ENCODE data around the gene ARID2. TPM values are rescaled to one million over a fixed set of nuclear protein-coding genes. Genes with fewer than 3 reads are reported as not detected.

Gene ARID2
- total and polyA plus RNA-seq, 10 of the 15 experiments (the other 5 are each of a cell fraction or from before 2014, with no cell fraction given) = 9.2 to 29.8 (median 20.3) TPM

- Histone ChIP-seq H3K9ac (ENCODE audit: control insufficient read depth, insufficient read depth, low read length) (no peak overlapping the region), H3K27me3 (replicated peaks in 1 of 2; ENCODE audit: control insufficient read depth in 2 of 2, insufficient read depth in 2 of 2, low read length in 1 of 2) (no peaks in the 10 kb centered on the region), H3K4me1 (ENCODE audit: control insufficient read depth, insufficient read depth, low read length) (no peaks in the 10 kb centered on the region), H3K27ac (ENCODE audit: control insufficient read depth, insufficient read depth) (no peak overlapping the region), H3K9me3 (replicated peaks; ENCODE audit: control insufficient read depth, insufficient read depth, low read length) (peaks cover 7% of the 10 kb centered on the region; the same call in 2 of the 3 replicates), H3K4me3 (no peak overlapping the region), H3K4me2 (ENCODE audit: control insufficient read depth, insufficient read depth) (no peak overlapping the region), H3K36me3 (ENCODE audit: control insufficient read depth in 2 of 2, insufficient read depth in 2 of 2, low read length in 1 of 2) (no peaks in the 10 kb centered on the region; a peak in 1 of 4 replicates), H2AFZ (ENCODE audit: control insufficient read depth, low read depth, low read length) (no peak overlapping the region), H3K79me2 (ENCODE audit: control insufficient read depth, insufficient read depth, low read length) (peaks cover 9% of the 10 kb centered on the region), H4K20me1 (ENCODE audit: control insufficient read depth, insufficient read depth) (no peaks in the 10 kb centered on the region)
- 94% methylated on average over 1 of the region's 1 CpG for WGBS (ENCODE audit: insufficient coverage, insufficient replicate concordance, low lambda C conversion rate, missing lambda C conversion rate)
- no peak for FAIRE-seq
- ChIA-PET CTCF (interaction anchor here (1.4 kb wide), 1 partner anchor 11 kb away, joined by 4 read pairs; no protein-coding TSS in a partner anchor), SMC1A (ENCODE audit: uncharacterized antibody, unreplicated experiment) (interaction anchor here (1.7 kb wide), 1 partner anchor 24 kb away, joined by 4 read pairs; no protein-coding TSS in a partner anchor), RAD21 (ENCODE audit: unreplicated experiment) (no interaction called here), POLR2A (interaction anchor here (0.5 kb wide), 1 partner anchor 422 kb away, joined by 4 read pairs; no protein-coding TSS in a partner anchor)
- TF ChIP-seq STAT3 (IDR thresholded peaks at IDR 0.05; ENCODE audit: low read depth, low read length) (no peak), MYC (IDR thresholded peaks at IDR 0.05; ENCODE audit: insufficient read depth, insufficient read length, insufficient replicate concordance, low read length, severe bottlenecking) (no peak)
- in situ Hi-C loops (cut with MboI) (no loop called here), intact Hi-C loops (cut with micrococcal nuclease; ENCODE audit: unreplicated experiment) (no loop called here)
- DNase-seq (ENCODE audit: low read depth, low spot score) = no peak
- no TSS peak for BruUV-seq (replicated peaks)
- ATAC-seq = no peak
Observed at GRCh38 chr12:45773747-45774146, 44.2 kb downstream of the ARID2 start.

GRCh38 chr12:45774508-45775162 lies 45.1 kb downstream of the ARID2 start:
- FAIRE-seq (no peak), ATAC-seq (no peak; the same call in 2 of the 3 replicates), DNase-seq (ENCODE audit: low read depth, low spot score) (no peak)
- Histone ChIP-seq H3K79me2 (ENCODE audit: control insufficient read depth, insufficient read depth, low read length) (peaks cover 11% of the 10 kb centered on the region), H4K20me1 (ENCODE audit: control insufficient read depth, insufficient read depth) (no peaks in the 10 kb centered on the region), H3K27me3 (replicated peaks in 1 of 2; ENCODE audit: control insufficient read depth in 2 of 2, insufficient read depth in 2 of 2, low read length in 1 of 2) (no peaks in the 10 kb centered on the region), H3K27ac (ENCODE audit: control insufficient read depth, insufficient read depth) (no peak overlapping the region), H3K36me3 (ENCODE audit: control insufficient read depth in 2 of 2, insufficient read depth in 2 of 2, low read length in 1 of 2) (no peaks in the 10 kb centered on the region), H3K4me3 (no peak overlapping the region), H2AFZ (ENCODE audit: control insufficient read depth, low read depth, low read length) (no peak overlapping the region), H3K9ac (ENCODE audit: control insufficient read depth, insufficient read depth, low read length) (no peak overlapping the region), H3K4me1 (ENCODE audit: control insufficient read depth, insufficient read depth, low read length) (no peaks in the 10 kb centered on the region), H3K4me2 (ENCODE audit: control insufficient read depth, insufficient read depth) (no peak overlapping the region), H3K9me3 (replicated peaks; ENCODE audit: control insufficient read depth, insufficient read depth, low read length) (peaks cover under 1% of the 10 kb centered on the region; the same call in 2 of the 3 replicates)
- intact Hi-C loops (cut with micrococcal nuclease; ENCODE audit: unreplicated experiment) (no loop called here), in situ Hi-C loops (cut with MboI) (no loop called here)
- RAD21 ChIA-PET (ENCODE audit: unreplicated experiment) = no interaction called here
- CTCF ChIA-PET = interaction anchor here (1.4 to 1.7 kb wide), 2 partner anchors 11 to 12 kb away, joined by 4 read pairs; no protein-coding TSS in a partner anchor
- WGBS (ENCODE audit: insufficient coverage, insufficient replicate concordance, low lambda C conversion rate, missing lambda C conversion rate) = 89% methylated on average over 5 of the region's 5 CpGs
- POLR2A ChIA-PET = interaction anchor here (0.5 kb wide), 1 partner anchor 423 kb away, joined by 4 read pairs; no protein-coding TSS in a partner anchor
- no TSS peak for BruUV-seq (replicated peaks)
- SMC1A ChIA-PET (ENCODE audit: uncharacterized antibody, unreplicated experiment) = interaction anchor here (1.1 to 2.0 kb wide), 3 partner anchors 11 to 217 kb away, joined by 4 to 12 read pairs (median 6); no protein-coding TSS in a partner anchor
- no peak for TF ChIP-seq STAT1 (conservative IDR thresholded peaks at IDR 0.05)
- TF ChIP-seq NBN (IDR thresholded peaks at IDR 0.05) = no peak
- no peak for TF ChIP-seq BRCA1 (IDR thresholded peaks at IDR 0.05; ENCODE audit: low read depth, low read length)
- TF ChIP-seq NR2C1 (IDR thresholded peaks at IDR 0.05) = no peak
- no peak for TF ChIP-seq RB1 (IDR thresholded peaks at IDR 0.05; ENCODE audit: borderline replicate concordance)
- no peak for TF ChIP-seq KLF5 (IDR thresholded peaks at IDR 0.05; ENCODE audit: partially characterized antibody)
- TF ChIP-seq USF1 (IDR thresholded peaks at IDR 0.05; ENCODE audit: borderline replicate concordance, extremely low read length, insufficient read depth, low read depth, low read length) = no peak
